GM18909 (cell line): ENCODE data around the gene KLHDC1.
"Not testable (repeated sequence)": the region's sequence is repeated elsewhere in the genome, so short reads cannot be mapped to it uniquely, and the experiment has no call there.

Source experiments
- ATAC-seq: cut with Tn5 transposase; IDR thresholded peaks from one replicate; pipeline ENCODE4 v1.9.1; 2021; ENCODE audit warnings: mild to moderate bottlenecking; ENCODE audit not compliant: unreplicated experiment, poor library complexity

Gene KLHDC1, protein sequence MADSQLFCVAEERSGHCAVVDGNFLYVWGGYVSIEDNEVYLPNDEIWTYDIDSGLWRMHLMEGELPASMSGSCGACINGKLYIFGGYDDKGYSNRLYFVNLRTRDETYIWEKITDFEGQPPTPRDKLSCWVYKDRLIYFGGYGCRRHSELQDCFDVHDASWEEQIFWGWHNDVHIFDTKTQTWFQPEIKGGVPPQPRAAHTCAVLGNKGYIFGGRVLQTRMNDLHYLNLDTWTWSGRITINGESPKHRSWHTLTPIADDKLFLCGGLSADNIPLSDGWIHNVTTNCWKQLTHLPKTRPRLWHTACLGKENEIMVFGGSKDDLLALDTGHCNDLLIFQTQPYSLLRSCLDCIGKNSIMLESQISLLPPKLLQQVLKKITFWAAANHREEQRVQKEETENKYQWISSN

DNA sequence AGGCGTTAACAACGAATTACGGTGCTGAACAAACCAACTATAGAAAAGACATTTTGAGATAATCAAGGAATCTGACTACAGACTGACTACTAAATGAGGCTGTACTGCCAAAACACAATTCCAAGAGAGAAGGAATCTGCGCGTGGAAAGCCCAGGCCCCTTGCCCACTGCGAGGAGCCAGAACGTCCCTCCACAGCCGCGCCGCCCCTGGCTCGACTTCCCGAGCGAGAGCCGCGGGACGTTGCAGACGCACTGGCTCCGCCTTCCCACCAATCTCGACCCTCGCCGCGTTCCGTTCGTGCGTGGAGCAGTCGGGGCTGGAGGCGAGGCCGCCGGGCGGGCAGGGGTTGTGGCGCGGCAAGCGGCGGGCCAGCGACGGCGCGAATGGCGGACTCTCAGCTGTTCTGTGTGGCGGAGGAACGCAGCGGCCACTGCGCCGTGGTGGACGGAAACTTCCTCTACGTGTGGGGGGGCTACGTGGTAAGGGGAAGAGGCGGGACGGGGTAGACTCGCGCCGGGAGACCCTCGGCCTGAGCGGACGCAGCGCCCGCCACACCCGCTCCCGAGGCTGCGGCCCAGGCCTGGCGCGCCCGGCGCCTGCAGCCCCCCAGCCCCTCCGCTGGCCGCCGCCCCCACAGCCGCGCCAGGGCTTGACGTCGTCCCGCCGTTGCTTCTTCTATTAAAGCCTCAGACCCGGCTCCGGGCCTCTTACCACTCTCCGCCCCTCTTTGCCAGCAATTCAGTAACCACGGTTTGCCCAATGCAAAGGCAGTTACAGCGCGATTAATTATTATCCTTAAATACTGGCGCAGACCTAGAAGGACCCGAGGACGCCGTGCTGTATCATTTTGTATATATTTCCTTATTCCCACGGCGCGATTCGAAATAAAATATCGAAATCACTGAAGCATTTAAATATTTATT lies at the start of gene KLHDC1:
Gene KLHDC1 (plus strand): TSS at position 310 of the 924 bp plus-strand sequence. CDS start 75 bp downstream, at position 385.
- peak; percentile 77 for ATAC-seq

DNA sequence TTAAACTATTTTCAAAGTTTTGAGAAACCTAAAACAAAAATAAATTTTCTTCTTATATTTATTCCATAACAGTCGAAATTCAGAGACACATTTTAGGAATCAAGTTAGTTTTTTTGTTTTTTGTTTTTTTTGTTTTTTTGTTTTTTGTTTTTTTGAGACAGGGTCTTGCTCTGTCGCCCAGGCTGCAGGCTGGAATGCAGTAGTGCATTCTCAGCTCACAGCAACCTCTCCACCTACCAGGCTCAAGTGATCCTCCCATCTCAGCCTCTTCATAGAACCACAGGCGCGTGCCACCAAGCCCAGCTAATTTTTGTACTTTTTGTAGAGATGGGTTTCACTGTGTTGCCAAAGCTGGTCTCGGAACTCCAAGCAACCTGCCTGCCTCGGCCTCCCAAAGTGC lies 39.4 kb upstream of the KLHDC1 start:
- no peak for ATAC-seq

DNA sequence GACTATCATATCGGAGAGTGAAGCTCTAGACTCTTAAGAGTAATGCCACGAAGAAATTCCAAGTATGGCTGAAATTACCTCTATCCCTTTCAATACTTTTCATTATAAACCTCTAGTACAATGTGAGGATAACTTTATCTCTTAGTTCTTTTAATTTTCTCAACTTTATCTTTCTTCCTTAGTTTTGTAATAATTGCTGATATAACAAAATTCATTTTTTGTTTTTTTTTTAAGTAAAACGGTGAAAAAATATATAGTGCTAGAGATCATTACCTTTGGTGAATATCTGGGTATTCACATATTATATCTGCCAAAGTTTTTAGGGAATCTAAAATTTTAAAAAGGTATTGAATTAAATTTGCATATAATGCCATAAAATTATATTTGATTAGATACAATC lies 38.4 kb upstream of the KLHDC1 start:
- ATAC-seq, result no peak

DNA sequence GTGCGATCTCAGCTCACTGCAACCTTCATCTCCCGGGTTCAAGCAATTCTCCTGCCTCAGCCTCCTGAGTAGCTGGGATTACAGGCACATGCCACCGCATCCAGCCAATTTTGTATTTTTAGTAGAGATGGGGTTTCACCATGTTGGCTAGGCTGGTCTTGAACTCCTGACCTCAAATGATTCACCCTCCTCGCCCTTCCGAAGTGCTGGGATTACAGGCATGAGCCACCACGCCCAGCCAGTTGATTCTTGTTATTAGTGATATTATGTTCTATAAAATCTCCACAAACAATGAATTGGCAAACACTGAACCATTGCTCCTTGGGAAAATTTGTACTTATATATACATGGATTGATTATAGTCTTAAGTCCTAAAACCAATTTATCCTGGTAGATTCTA lies 35.4 kb upstream of the KLHDC1 start:
- not testable (repeated sequence) for ATAC-seq

DNA sequence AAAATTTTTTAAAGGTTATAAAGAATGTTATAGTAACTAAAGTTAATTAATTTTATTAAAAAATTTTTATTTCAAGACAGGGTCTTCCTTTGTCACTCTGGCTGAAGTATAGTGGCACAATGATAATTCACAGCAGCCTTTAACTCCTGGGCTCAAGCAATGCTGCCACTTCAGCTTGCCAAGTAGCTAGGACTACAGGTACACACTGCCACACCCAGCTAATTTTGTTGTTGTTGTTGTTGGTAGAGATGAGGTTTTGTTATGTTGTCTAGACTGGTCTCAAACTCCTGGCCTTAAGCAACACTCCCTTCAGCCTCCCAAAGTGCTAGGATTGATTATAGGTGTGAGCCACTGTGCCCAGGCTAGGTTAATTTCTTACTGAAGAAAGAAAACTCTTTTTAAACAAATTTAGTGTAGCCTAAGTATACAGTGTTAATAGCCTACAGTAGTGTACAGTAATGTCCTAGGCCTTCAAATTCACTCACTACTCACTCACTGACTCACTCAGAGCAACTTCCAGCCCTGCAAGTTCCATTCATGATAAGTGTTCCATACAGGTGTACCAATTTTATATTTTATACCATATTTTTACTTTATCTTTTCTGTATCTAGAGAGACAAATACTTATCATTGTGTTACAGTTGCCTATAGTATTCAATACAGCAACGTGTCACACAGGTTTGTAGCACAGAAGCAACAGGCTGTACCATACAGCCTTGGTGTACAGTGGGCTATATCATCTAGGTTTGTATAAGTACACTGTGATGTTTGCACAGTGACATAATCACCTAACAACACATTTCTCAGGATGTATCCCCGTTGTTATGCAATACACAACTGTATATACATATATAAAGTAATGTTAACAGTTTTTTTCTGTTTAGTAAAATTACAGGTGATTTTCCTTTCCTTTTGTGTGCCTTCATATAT lies 33.1 kb upstream of the KLHDC1 start:
- no peak for ATAC-seq

DNA sequence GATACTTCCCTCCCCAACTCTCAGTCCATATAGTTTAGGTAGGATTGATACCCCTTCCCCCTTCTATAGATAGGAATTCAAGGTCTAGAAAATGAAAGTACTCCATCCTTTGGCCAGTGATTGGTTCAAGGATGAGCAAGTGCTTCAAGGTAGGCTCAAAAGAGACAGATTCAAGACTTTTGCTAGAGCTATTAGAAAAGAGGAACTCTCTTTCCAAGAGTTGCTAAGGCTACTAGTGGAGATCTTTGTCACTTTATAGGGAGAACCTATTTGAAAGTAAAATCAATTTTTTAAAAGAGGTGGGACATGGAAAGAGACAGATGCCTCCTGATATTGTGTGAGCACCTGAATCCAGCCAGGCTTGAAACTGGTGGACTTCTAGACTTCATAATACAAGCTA lies 22.4 kb upstream of the KLHDC1 start:
- no peak for ATAC-seq

DNA sequence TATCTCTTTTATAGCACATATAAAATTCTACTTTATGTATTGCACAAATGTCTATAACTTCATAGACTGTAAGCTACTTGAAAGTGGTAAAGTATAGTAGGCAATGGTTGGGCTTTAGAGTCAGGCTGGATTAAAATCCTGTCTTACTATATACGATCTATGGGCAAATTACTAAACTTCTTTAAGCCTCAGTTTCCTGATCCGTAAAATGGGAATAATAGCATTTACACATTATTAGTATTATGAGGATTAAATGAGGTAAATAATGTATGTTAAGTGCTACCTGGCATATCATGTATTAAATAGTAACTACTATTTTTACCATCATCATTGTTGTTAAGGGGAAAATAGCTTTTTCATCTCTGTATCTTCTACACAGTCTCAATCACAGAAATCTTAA lies 19.3 kb upstream of the KLHDC1 start:
- no peak for ATAC-seq

DNA sequence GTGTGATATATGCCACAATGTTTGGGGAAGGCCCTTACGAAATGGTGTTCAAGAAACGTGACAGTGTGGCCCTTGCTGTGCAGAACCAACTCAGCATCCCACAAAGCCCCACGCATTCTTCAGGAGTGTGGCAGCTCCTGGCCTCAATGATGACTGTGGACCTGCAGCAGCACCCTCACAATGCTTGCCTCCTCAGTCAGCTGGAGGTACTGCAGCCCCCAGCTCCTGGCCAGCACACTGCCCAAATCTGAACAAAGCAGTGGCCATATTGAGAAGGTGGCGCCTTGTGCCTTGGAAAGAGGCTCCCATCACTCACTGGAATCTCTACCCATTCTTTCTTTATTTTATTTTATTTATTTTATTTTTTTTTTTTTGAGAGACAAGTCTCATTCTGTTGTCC lies 15.3 kb upstream of the KLHDC1 start:
- ATAC-seq, result no peak

DNA sequence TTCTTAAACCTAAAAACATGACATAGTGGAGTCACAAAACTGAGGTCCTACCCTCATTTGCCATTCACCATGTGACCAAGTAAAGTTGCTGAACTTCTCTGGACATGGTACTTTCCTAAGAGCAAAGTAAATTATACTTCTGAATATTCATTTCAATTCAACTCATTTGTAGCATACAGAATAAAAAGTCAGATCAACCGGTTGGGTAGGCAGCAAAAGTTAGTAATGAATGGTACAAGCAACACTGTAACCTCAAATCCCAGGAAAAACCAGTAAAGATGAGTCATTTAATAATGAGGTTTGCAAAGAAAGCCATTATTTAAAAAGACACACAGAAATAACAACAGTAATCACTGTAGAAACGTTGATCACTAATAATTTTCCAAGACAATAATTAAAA lies 13.6 kb upstream of the KLHDC1 start:
- no peak for ATAC-seq

DNA sequence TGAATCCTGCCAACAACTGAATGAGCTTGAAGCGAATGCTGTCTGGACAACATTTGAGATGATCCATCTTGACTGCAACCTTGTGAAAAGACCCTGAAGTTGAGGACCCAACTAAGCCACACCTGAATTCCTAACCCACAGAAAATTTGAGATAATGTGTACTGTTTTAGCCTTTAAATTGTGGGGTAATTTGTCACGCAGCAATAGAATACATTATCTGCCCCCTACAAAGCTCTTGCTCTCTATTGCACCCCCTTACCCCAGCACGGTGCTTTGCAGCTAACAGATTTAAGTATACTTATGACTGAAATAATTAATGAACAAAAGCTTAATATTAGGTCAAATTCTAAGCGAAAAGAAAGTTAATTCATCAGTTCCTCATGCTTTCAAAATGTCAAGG lies 6.5 kb upstream of the KLHDC1 start:
- no peak for ATAC-seq

DNA sequence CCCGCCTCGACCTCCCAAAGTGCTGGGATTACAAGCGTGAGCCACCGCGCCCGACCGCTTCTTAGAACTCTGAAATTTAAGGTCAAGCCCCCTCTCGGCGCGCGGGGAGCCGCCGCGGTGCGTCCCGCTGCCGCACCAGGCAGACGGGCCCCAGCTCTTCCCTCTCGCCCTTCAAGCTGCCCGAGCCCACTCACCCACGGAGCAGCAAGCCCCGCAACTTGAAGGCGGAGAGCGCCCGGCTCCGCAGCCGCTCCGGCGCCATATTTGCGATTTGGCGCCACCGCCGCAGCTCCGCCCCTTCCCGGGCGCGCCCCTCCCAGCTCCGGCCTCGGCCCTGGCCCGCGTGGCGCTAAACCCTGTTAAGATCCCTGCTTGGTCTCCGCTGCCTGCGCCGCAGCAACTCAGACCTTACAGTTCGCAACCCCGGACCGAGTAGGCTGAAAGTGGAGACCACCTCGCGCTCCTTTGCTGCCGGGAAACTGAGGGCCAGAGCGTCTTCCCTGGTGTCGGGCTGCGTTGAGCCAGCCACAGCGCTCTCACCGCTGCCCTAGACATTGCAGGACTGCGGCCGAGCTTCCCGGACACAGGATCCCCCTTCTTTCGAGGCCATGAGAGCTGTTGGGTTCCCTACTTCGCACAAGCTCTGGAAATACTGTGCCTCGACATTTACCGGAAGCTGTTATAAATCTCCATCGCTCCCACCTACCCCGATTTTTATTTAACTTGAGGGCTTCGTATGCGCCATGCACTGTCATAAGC lies 4.8 kb upstream of the KLHDC1 start, which contains the start of gene POLE2:
Gene POLE2 (minus strand): TSS at position 273 of the 759 bp plus-strand sequence. CDS start 11 bp downstream, at position 262.
- peak; percentile 88 for ATAC-seq

DNA sequence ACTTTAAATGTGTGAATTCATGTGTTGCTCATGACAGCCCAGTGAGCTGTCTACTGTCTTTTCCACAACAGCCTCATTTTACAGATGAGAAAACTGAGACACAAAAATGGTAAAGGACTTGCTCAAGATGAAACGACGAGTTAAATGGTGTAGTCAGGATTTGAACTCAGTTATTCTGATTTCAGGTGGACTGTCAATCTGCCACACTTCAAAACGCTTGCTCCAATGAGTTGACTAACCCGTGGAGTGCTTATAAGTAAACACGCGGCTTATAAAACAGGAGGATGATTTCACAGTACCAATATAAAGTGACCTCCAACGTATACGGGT lies 4.3 kb upstream of the KLHDC1 start:
- ATAC-seq, result no peak

DNA sequence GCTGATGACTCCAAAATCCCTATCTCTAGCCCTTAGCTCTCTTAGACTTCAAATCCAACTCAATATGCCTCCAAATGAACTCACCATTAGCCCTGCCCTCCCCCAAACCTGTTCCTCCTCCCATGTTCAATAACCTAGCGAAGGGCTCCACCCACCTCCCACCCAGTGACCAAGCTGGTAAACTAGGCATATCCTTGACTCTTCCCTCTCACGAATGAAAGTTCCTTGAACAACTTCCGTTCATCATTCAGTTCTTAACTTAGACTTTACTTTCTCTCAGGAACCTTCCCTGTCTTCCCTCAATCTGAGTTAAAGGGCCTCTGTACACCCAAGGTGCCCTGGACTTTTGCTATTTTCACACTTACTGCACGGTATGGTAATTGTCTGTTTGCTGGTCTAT lies 1.9 kb upstream of the KLHDC1 start:
- ATAC-seq, result no peak

DNA sequence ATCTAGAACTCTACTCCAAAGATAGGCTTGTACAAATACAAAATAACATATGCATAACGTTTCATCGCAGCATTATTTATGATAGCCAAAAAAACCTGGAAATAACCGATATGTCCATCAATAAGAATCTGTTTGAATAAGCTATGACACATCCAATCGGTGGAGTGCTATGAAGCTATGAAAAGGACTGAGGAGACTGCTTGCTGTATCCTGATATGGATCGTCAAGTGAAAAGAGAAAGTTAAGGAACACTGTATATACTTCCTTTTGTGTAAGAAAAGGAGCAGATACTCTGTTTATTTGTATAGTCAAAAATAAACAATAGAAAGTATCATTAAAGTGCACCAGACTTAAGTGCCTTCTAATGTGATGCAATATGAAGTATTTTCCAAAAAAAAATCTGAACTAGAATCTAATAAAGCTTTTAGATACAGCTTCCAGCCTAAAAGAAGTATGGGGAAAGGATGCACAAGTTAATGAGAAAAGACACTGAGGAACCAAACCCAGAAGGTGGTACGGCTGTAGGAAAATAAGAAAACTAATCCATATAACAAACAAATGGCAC lies 645 bp upstream of the KLHDC1 start:
- ATAC-seq, result no peak

DNA sequence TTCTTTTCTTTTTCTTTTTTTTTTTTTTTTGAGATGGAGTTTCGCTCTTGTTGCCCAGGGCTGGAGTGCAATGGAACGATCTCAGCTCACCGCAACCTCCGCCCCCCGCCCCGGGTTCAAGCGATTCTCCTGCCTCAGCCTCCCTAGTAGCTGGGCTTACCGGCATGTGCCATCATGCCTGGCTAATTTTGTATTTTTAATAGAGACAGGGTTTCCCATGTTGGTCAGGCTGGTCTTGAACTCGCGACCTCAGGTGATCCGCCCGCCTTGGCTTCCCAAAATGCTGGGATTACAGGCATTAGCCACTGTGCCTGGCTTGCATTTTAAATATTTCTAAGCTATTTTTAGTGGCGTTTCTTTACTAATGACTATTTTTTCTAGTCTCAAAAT lies 810 bp downstream of the KLHDC1 start:
- ATAC-seq, result not testable (repeated sequence)

DNA sequence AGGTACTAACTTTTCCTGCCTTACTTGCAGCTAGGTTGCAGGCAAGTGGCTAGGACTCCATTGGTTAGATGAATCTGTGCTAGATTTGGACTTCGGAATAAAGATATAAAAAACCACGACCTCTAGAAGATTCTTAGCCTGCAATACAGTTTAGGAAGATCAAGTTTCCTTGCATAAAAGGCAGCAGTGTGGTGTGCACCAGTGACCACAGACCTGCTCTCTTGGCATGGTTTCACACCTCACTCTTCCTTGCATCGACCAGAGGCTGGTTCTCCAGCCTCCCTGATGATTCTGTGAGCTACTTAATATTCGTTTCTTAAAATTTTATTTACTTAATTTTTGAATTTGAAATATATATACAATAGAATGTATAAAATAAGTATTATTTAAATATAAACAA lies 9.8 kb downstream of the KLHDC1 start:
- ATAC-seq, result no peak

DNA sequence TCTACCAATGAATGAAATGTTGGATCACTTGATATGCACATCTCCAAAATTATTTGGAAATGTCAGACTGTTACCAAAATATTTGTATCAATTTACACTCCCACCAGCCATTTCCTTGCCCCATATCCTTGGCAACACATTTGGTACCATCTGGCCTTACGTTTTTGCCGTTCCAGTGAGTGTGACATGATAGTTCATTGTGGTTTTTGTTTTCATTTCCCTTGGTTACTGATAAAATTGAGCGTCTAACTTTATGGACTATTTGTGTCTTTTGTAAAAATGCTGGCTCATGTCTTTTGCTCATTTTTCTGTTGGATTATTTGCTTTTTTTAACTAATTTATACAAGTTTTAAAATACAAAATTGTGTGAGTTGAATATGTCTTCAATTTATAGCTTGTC lies 11.0 kb downstream of the KLHDC1 start:
- ATAC-seq, result no peak

DNA sequence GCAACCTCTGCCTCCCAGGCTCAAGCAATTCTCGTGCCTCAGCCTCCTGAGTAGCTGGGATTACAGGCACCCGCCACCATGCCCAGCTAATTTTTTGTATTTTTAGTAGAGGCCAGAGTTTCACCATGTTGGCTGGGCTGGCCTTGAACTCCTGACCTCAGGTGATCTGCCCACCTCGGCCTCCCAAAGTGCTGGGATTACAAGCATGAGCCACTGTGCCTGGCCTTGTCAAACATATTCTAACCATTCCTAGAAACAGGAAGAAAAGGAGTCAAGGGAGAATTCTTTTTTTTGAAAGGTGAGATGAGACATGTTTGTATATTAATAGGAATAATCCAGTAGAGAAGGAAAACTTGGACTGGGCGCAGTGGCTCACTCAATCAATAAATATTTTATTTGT lies 11.6 kb downstream of the KLHDC1 start:
- not testable (repeated sequence) for ATAC-seq

DNA sequence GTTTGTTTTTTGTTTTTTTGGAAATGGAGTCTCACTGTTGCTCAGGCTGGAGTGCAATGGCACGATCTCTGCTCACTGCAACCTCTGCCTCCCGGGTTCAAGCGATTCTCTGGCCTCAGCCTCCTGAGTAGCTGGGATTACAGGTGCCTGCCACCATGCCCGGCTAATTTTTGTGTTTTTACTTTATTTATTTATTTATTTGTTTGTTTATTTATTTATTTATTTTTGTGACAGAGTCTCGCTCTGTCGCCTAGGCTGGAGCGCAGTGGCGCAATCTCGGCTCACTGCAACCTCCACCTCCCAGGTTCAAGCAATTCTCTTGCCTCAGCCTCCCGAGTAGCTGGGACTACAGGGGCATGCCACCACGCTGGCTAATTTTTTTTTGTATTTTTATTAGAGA lies 18.1 kb downstream of the KLHDC1 start:
- ATAC-seq, result not testable (repeated sequence)
